CMK (cell line): ENCODE measurements around the gene SDK2.

ENCODE experiments used
- DNase-seq: peaks from one replicate; pipeline ENCODE4 v3.0.0-alpha.2; 2010; ENCODE audit warnings: low read depth

The SDK2 gene

DNA sequence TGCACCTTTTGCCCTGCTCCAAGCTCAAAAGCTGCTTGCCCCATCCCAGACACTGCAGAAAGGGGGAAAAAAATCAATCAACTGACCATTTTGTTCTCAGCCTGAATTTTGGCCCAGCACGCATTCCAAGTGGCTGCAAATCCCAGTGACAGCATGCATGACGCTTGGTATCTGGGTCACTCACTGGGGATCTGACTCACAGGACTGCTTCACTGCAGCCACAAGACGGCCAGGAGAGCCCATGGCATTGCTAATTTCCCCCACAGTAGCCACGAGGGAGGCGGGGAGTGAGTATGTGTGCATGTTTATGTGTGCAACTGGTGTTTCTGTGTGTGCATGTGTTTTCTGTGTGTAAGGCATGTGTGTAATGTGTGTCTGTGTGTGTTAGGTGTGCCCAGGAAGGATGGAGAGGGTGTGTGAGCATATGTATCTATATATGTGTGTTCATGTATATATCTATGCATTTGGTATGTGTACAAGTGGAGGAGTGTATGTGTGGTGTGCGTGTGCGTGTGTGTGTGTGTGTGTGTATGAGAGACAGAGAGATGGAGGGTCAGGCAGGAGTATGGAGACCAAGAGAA is 33.8 kb downstream of the SDK2 start:
- DNase-seq = no peak

DNA sequence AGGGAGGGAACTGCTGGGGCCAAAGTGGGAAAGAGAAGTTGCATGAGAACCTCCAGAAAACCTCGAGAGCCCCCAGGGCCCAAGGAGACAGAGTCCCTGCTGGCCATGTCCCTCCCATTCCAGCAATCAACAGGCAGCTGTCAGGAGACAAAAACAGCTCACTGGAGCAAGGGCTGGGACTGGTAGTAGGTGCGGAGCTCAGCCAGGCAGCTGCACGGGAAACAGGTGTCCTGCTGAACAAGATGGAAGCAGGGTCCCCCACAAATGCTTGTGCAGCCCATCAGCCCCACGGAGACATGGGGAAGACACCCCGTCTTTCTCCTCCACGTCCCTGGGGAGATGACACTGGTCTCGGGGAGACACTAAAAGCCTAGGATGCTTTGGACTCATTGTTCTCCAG is 34.5 kb downstream of the SDK2 start:
- DNase-seq = no peak

DNA sequence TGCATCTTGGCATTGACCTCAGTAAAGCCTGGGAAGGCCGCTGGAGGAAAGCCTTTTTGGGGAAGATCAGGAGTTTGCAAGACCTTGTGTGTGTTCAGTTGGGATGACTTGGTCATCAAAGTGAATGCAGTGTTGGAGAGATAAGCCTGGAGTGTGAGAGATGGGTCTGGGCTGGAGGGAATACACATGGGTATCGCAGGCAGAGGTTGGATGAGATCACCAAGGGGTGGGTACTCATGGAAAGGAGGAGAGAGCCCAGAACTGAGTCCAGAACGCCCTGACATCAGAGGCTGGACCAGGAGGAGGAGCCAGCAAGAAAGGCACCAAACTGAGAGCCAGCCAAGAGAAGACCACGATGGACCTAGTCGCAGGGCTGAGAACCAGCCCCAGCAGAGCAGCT is 35.2 kb downstream of the SDK2 start:
- DNase-seq = no peak

DNA sequence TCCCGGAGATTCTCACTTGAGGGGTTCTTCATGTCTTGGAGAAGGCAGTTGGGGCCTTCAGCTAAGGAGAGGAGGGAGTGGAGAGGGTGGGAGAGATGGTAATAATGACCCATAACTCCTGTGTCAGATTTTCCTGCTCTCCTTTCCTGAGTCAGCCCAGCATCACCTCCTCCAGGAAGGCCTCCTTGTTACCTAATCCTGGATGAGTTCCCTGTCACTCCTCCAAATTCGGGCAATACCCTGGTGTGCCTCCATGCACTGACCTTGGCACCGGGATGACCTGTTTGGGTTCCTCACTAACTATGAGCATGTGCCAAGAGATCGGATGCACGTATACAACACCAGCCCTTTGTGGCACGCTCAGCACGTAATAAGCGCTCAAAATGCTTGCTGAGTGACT is 38.8 kb downstream of the SDK2 start:
- DNase-seq = no peak

DNA sequence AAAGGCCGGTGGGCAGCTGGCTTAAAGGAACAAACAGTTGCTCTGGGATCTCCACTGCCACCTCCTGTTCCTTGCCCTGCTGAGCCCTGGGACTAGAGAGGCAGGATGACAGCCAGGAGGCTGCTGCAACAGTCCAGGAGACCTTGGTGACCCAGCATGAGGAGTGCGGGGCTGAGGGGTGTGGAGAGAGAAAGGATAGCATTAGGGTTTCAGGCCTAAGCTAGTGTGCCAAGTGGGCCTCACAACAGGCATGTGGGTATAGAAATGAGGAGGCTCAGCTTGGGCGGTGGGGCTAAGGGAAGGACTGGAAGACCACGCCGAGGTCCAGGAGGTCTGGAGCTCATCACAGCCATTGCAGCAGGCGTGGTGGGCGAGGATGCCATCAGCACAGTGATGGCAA is 39.8 kb downstream of the SDK2 start:
- no peak for DNase-seq

DNA sequence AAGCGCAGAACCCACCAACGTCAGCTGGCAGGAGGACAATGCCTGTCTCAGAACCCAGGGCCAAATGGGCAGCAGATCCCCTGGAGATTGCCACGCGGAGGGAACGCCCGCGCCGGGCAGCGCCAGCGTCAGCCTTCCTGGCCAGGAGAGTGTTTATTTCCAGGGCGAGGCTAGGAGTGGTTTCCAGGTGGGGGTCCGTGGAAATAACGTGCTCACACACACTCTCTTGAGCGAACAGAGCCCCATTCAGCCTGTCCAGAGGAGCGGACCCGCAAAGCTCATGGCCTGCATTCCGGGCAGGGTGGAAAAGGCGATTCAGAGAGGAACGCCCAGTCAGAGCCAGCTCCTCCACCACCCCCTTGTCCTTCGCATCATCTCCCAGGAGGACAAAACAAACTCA is 40.3 kb downstream of the SDK2 start:
- no peak for DNase-seq

DNA sequence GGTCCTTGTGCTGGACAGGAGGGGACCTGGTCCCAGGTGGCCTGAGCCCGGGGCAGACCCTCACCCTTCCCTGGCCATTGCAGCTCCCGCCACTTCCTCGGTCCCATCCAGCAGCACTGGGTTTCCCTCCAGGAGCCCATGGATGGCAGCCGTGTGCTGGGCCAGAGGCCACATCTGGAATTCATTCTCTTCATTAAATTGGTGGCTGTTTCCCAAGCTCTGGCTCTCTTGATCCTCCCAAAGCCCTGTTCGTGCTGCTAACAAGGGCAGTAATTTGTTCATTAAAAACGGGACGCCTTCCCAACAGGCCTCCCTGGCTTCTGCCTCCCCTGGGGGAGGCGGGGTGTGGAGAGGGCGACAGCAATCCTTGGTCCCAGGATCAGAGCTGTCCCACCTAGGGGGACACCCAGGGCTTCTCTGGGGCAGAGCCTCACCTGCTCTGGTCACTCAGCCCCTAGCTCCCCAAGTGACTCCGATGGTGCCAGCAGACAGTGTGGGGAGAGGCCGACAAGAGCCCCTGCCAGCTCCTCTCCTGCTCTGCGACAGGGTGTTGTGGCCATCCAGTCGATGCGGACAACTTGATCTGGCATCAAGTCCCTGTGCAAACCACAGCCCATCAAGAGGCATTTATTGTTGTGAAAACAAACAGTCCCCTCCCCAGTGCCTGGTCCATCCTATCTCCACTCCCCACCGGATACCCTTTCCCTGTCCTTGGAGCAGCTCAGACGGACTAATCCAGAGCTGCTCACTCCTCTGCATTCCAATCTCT is 44.0 kb downstream of the SDK2 start:
- DNase-seq = no peak

DNA sequence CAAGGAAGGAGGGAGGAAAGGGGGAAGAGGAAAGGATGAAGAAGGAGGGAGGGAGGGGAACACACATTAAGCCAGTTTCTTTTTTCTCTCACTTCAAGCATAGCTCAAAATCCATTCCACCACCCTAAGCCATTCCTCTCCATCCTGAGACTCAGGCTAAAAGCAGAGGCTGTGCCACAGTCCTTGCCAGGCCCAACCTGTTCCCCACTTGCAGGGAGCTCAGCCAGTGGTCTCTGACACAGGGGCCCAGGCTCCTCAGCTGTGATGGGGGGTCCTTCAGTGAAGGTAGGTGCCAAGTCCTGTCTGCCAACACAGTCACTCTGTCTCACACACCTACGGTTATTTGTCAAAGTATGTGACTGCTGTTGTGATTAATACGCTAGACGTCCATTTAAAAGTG is 44.6 kb downstream of the SDK2 start:
- no peak for DNase-seq

DNA sequence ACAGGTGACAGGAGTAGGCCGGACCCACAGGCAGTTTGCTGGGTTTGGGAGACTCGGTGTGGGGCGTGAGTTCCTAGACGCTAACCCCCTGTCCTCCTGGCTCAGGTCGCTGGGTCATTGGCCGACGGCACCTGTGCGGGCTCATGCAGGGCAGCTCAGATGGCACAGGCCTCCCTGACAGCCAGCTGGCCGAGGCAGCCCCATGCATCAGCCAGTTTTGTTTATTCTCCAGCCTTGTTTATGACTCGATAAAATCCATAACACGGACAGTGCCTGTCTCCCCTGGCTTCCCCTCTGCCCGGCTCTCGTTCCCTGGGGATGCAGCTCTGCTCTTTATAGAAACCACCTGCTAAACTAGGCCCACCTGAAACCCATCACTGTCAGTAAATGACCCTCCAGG is 46.0 kb downstream of the SDK2 start:
- DNase-seq = no peak

DNA sequence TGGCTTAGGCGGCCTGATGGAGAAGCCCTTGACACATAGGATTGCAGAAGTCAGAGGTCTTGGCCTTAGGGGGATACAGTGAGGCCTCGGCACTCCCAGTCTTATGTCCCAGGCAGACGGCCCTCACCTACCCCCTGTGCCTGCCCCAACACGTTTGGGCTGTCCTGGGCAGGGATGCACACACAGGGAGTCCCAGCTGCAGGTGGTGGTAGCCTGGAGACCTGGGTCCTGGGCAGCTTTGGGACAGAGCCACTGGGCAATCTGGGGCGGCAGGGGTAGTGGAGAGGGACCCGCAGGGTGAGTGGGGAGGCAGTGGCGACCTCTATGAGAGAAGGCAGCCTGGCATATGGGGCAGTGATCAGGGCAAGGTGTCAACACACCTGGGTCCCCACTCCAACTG is 48.3 kb downstream of the SDK2 start:
- DNase-seq = no peak

DNA sequence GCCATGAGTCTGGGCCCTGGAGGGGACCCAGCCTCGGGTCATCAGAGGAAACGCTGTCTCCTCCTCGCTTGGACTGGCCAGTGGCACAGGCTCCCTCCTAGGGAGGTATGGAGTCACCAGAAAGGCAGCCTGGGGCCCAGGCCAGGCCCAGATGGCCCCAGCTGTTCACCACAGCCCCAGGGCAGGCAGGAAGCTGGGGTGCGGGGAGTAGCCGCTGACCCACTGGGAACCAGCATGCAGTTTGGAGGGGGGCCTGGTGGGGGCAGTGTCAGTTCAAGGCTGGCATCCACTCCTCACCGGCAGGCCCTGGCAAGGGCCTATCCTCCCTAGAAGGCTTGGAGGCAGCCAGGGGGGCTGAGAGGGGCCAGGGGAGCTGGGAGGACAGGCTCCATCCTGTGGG is 48.8 kb downstream of the SDK2 start:
- DNase-seq = no peak

DNA sequence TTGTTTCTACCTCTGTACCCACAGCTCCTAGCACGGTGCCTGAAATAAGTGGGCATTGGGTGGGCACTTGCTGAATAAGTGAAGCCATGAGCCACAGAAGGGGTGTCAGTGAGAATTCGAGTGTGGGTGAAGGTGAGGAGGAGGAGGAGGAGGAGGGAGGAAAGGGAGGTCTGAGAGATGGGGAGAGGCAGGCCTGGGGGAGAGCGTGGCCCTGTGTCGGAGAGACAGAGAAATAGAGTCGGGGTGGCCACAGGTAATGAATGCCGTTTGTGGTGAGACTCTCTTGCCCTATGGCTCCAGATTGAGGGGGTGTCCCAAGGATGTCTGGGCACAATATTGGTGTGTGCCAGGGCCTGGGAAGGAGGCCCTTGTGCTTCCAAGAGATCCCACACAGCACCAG is 49.2 kb downstream of the SDK2 start:
- DNase-seq = no peak

DNA sequence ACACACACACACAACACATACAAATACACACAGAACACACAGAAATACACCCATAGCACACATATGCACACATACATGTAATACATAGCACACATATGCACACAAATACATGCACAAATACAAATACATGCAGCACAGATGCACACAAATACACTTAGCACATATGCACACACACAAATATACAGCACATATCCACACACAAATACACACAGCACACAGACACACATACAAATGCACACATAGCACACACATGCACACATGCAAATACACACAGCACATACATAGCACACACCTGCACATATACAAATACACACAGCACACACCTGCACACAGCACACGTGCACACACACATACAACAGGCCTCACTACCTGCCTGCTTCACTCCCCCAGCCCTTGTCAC is 49.6 kb downstream of the SDK2 start:
- DNase-seq = no peak

DNA sequence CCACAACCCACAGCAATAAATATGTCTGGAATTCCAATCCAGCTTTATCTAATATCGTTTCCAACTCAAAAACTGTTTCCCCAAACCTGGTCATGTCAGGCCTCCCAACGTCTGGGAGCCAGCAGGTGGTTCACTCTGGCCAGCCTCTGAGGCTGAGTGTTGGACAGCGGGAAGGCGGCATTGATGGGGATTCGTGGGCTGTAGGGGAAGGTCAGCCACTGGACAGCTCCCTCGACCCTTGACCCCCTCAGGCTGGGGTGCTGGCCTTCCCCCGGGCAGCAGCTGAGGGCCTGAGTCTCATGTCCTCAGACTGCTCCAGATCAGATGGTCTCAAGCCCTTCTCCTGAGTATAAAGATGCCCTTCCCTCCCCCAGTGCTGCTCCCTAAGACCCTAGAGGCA is 50.2 kb downstream of the SDK2 start:
- no peak for DNase-seq

DNA sequence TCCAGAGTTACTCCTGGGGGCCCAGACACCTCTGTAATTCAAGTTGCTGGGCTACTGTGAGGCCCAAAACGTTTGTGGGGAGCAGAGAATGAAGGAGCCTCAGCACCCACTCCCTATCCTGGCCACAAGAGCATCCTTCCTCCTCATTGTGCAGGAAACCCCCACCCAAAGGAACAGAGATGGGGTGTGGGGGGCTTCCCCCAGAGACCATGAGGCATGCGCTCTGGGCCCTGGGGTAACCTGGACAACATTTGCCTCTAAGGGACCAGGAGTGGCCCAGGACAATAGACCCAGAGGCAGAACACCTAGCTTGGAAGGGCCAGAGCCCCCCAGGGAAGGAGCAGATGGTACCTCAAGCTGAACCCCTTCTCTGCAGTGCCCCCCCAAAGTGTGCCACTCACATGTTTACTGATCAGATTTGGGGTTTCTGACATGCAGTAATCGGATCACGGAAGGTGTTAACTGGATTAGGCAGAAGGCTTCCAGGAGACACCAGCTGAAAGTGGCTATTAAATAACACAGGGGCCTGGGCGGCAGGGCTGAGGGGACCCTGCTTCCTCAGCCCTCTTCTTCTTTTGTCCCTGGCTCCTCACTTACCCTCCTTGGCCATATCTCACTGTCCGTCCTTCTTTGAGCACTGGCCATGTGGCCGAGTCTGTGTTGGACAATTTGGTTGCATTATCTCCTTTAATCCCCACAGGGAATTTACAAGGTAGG is 50.8 kb downstream of the SDK2 start:
- DNase-seq = no peak

DNA sequence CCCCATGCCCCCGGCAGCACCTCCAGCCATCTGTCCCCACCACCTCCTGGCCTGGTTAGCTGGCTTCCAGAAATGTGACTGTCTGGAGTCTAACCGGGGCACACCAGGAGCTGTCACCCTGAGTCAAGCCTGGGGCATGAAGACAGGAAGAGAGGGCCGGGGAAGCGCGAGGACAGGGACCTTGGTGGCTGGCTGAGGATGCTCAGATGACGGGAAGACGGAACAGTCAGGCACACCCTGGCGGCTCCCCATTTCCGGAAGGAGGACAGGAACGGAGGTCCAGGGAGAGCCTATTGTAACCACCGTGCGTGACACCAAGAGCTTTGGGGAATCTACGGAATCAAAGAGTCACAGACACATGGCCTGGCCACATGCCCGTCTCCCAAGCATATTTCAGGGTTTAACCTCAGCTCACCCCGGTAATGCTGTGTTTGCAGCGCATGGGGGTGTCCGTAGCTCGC is 51.7 kb downstream of the SDK2 start:
- no peak for DNase-seq

DNA sequence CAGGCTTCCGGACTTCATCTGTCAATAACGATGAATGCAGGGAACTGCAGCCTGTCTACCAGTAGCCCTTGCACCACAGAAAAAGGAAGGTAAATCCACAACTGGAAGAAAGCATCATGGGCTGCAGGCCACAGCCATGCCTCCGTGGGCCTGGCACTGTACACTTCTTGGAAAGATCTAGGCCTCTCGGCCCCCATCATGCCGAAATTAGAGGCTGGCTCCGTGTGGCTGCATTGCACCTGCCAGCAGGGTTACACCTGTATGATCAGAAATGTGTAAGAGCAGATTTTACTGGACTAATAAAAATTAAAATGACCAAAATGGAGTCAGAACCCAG is 52.2 kb downstream of the SDK2 start:
- no peak for DNase-seq

DNA sequence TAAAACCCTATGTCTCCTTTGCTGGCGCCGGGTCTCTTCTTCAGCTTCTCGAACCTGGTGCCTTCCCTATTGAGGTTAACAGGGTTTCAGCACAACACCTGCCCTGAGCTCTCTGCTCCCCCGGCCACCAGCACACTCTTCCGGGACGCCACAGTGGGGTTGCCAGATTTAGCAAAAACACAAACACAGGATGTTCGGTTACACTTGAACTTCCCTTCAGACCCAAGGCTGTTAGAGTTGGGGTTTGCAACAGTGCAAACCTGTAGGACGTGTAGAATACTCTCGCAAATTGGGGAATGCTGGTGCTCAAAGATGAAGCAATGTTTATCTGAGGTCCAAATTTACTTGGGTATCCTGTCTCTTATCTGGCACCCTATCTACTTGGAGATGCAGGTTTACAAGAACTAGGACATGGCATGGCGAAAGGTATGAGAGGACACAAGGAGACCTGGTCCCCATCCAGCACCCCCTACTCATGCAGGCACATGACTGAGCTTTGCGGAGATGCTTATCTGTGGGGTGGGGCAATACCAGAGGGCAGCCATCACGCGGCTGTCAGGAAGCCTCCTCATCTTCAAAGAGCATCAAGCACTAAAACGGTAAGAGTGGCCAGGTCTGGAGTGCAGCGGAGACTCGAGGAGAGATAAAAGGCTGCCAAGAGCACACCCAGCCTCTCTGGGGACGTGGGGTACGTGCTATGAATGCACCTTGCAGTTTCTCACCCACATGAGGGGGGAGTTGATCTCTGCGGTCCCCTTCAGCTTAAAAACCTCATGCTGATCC is 52.8 kb downstream of the SDK2 start:
- DNase-seq = no peak

DNA sequence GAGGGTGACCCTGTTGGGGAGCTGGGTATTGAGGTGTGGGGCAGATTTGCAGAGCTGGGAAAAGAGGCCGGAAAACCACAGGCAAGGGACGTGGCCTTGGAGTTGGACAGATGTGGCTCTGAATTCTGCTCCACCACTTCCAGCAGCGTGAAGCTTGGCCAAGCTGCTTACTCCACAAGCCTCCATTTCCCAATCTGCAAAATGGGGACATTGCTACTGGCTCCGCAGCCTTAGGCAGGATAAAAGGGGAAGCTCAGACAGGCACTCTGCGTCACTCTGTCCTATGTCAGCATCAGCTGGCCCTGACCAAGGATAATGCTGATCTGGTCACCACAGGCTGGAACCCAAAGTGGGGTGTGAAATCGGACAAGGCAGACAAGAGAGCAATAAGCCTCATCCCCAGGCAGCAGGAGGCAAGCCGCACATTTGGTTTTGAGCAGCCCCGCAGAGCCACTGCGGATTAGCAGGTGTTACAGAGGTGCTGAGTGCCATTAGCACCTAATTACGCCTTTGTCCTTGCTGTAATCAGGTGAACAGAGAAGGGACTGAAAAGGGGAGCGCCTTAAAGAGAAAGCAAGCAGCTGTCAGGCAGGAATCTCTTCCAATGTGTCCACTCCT is 54.8 kb downstream of the SDK2 start:
- DNase-seq = no peak

DNA sequence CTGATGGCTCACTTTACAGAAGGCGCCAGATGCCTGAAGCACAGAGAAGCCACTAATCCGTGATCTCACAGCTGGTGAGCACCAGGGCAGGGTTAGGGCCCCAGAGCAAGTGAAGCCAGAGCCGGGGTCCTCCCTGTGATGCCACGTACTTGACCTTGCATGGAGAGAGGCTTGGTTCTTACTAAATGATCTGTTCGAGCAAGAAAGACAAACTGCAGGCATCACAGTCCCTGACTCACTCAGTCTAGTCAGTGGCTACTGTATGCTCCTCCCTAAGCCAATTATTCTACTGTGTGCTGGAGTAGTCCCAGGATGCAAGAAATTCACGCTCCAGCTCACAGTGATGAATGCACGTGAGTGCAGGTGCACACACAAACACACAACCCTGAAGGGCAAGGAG is 55.4 kb downstream of the SDK2 start:
- DNase-seq = no peak

DNA sequence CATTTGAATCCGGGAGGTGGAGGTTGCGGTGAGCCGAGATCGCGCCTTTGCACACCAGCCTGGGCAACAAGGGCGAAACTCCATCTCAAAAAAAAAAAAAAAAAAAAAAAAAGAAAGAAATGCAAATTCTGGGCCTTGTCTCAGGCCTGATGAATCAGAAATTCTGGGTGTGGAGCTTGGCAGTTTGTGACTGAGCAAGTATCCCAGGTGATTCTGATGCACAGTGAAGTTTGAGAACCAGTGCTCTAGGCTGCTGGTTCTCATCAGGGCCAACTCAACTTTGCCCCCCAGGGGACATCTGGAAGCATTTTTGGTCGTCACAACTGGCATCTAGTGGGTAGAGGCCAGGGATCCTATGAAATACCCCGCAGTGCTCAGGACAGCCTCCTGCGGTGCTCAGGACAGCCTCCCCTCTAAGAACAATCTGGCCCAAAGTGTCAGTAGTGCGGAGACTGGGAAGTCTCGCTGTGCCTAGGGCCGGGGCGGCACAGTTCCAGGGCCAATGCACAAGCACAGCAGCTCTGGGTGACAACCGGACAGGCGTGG is 55.9 kb downstream of the SDK2 start:
- DNase-seq = no peak
